Smooth muscle cell (in vitro differentiated cells): ENCODE results near the gene TRPT1. TPM values are rescaled to one million over a fixed set of nuclear protein-coding genes. Genes with fewer than 3 reads are reported as not detected.

ENCODE experiments used
- DNase-seq: peaks from one replicate; lab custom pipeline; 2025; ENCODE audit not compliant: unreplicated experiment; lab: John Stamatoyannopoulos, UW
- H2AFZ ChIP-seq: fragments of 200-600 bp; sonication (generic); 2 replicates; pipeline ENCODE4 v1.6.0; 2016; ENCODE audit warnings: antibody characterized with exemption, low read depth, mild to moderate bottlenecking
- H3F3A ChIP-seq: fragments of 200-600 bp; sonication (generic); 2 replicates; pipeline ENCODE4 v1.6.0; 2017; ENCODE audit warnings: antibody characterized with exemption, low read depth
- H3K27ac ChIP-seq: fragments of 200-600 bp; sonication (generic); 2 replicates; pipeline ENCODE4 v1.5.1; 2016; ENCODE audit warnings: low read depth, mild to moderate bottlenecking
- H3K27me3 ChIP-seq: fragments of 200-600 bp; sonication (generic); 2 replicates; pipeline ENCODE4 v1.6.1; 2016; ENCODE audit warnings: low read depth, mild to moderate bottlenecking
- H3K36me3 ChIP-seq: fragments of 200-600 bp; sonication (generic); 2 replicates; pipeline ENCODE4 v1.5.1; 2016; ENCODE audit warnings: low read depth
- H3K4me1 ChIP-seq: fragments of 200-600 bp; sonication (generic); 2 replicates; pipeline ENCODE4 v1.5.1; 2016; ENCODE audit warnings: low read depth
- H3K4me2 ChIP-seq: fragments of 200-600 bp; sonication (generic); 2 replicates; pipeline ENCODE4 v1.6.0; 2016; ENCODE audit warnings: mild to moderate bottlenecking
- H3K4me3 ChIP-seq: fragments of 200-600 bp; sonication (generic); 2 replicates; pipeline ENCODE4 v1.5.1; 2016; ENCODE audit warnings: mild to moderate bottlenecking
- H3K79me2 ChIP-seq: fragments of 200-600 bp; sonication (generic); 2 replicates; pipeline ENCODE4 v1.6.0; 2016; ENCODE audit warnings: low read depth, mild to moderate bottlenecking
- H3K9ac ChIP-seq: fragments of 200-600 bp; sonication (generic); 2 replicates; pipeline ENCODE4 v1.6.0; 2016; ENCODE audit warnings: low read depth
- H3K9me3 ChIP-seq: fragments of 200-600 bp; sonication (generic); replicated peaks from 2 replicates; pipeline ENCODE4 v1.5.1; 2016; ENCODE audit warnings: low read depth
- H4K20me1 ChIP-seq: fragments of 200-600 bp; sonication (generic); 2 replicates; pipeline ENCODE4 v1.6.0; 2016; ENCODE audit warnings: low read depth
- CTCF ChIP-seq: fragments of 200-600 bp; sonication (generic); IDR thresholded peaks from 2 replicates; pipeline ENCODE4 v1.5.1; 2017; ENCODE audit warnings: borderline replicate concordance, mild to moderate bottlenecking, antibody characterized with exemption; ENCODE audit not compliant: insufficient read depth, poor library complexity, severe bottlenecking
- WGBS: methylation state at CpG from one replicate; pipeline ENCODE4 v1.1.7; 2016; ENCODE audit warnings: low lambda C conversion rate; 5-methylcytosine and 5-hydroxymethylcytosine counted together
- polyA plus RNA-seq: library from polyadenylated mRNA; unstranded; fragments of >200 nt; fragmentation: Nextera tagmentation; extraction: Ambion mirVana; gene quantifications from 2 replicates; pipeline ENCODE4 v1.2.1, GENCODE V29; 2016
- total RNA-seq: library from RNA; depleted of rRNA; stranded (reverse); fragments of >200 nt; gene quantifications from 2 replicates; pipeline ENCODE4 v1.2.3, GENCODE V29; 2014

Gene TRPT1
- total and polyA plus RNA-seq, 2 experiments from 2014 or later, result 52.6 to 65.6 TPM

GRCh38 chr11:64206457-64207255 lies 19.3 kb downstream of the TRPT1 start, which contains the start of gene FERMT3:
TSS of gene FERMT3 (plus strand) at chr11:64206721. CDS start at chr11:64207365, 644 bp downstream.
- peaks cover 7% of the 10 kb centered on the region for H3K36me3 ChIP-seq
- no peaks in the 10 kb centered on the region for H3F3A ChIP-seq
- 86% methylated on average over 27 of the region's 27 CpGs for WGBS
- no peak for TF ChIP-seq CTCF
- DNase-seq, result no peak
- peaks cover 5% of the 10 kb centered on the region for H4K20me1 ChIP-seq
- no peak within 1 kb of the TSS for H3K4me3 ChIP-seq
- H3K27ac ChIP-seq, result peak within 1 kb of the TSS; percentile 72
- H3K9ac ChIP-seq, result no peak within 1 kb of the TSS
- no peak within 1 kb of the TSS for H2AFZ ChIP-seq
- no peaks in the 10 kb centered on the region for H3K27me3 ChIP-seq
- H3K79me2 ChIP-seq, result no peaks in the 10 kb centered on the region
- H3K4me1 ChIP-seq, result no peaks in the 10 kb centered on the region
- H3K9me3 ChIP-seq, result no peaks in the 10 kb centered on the region
- H3K4me2 ChIP-seq, result peak within 1 kb of the TSS; percentile 21

- peak; percentile 53 for TF ChIP-seq CTCF
- peaks cover 5% of the 10 kb centered on the region for H4K20me1 ChIP-seq
- WGBS, result 70% methylated on average over 7 of the region's 7 CpGs
- peaks cover 13% of the 10 kb centered on the region for H3K36me3 ChIP-seq
- H3K4me3 ChIP-seq, result no peak overlapping the region
- no peaks in the 10 kb centered on the region for H3K9me3 ChIP-seq
- no peaks in the 10 kb centered on the region for H3K79me2 ChIP-seq
- H3F3A ChIP-seq, result no peaks in the 10 kb centered on the region
- no peak overlapping the region for H3K9ac ChIP-seq
- H3K27me3 ChIP-seq, result no peaks in the 10 kb centered on the region
- no peak overlapping the region for H3K4me2 ChIP-seq
- H2AFZ ChIP-seq, result no peak overlapping the region
- no peaks in the 10 kb centered on the region for H3K4me1 ChIP-seq
- no peak overlapping the region for H3K27ac ChIP-seq
- DNase-seq, result no peak
These were observed 21.5 kb downstream of the TRPT1 start for GRCh38 chr11:64204464-64204989.

GRCh38 chr11:64204080-64204440 lies 21.9 kb downstream of the TRPT1 start:
- H4K20me1 ChIP-seq, result peaks cover 5% of the 10 kb centered on the region
- no peaks in the 10 kb centered on the region for H3F3A ChIP-seq
- 96% methylated on average over 16 of the region's 16 CpGs for WGBS
- H3K36me3 ChIP-seq, result peaks cover 13% of the 10 kb centered on the region
- no peak for TF ChIP-seq CTCF
- no peak for DNase-seq
- H3K9ac ChIP-seq, result no peak overlapping the region
- no peaks in the 10 kb centered on the region for H3K4me1 ChIP-seq
- no peaks in the 10 kb centered on the region for H3K79me2 ChIP-seq
- H3K4me2 ChIP-seq, result no peak overlapping the region
- no peak overlapping the region for H2AFZ ChIP-seq
- no peak overlapping the region for H3K27ac ChIP-seq
- no peaks in the 10 kb centered on the region for H3K27me3 ChIP-seq
- H3K4me3 ChIP-seq, result no peak overlapping the region
- H3K9me3 ChIP-seq, result no peaks in the 10 kb centered on the region
